ENCODE measurements around the gene TCFL5. TPM values are rescaled to one million over a fixed set of nuclear protein-coding genes. Genes with fewer than 3 reads are reported as not detected.

TCFL5 gene
- total RNA-seq, 1 donor from 2014 or later = 11.0 TPM

- no peak overlapping the region for H3K27ac ChIP-seq (ENCODE audit: low read depth, low read length)
- Mint-ChIP-seq H3K9me3 (ENCODE audit: unreplicated experiment) (no peaks in the 10 kb centered on the region), H3K27ac (ENCODE audit: unreplicated experiment) (peak overlapping the region; percentile 12), H3K4me1 (ENCODE audit: low read depth, unreplicated experiment) (peaks cover 15% of the 10 kb centered on the region), H3K36me3 (ENCODE audit: low read depth, unreplicated experiment) (peaks cover 2% of the 10 kb centered on the region), H3K4me3 (ENCODE audit: unreplicated experiment) (no peak overlapping the region), H3K27me3 (ENCODE audit: low read depth, unreplicated experiment) (no peaks in the 10 kb centered on the region)
- peaks cover 11% of the 10 kb centered on the region for H3K27me3 ChIP-seq (ENCODE audit: insufficient read depth, low read length)
- no peak overlapping the region for H3K4me3 ChIP-seq (ENCODE audit: insufficient read depth, low read depth, low read length)
- H3K9ac ChIP-seq (ENCODE audit: low read length) = no peak overlapping the region
- FAIRE-seq = no peak
- H3K36me3 ChIP-seq (ENCODE audit: insufficient read depth, low read length) = peaks cover 7% of the 10 kb centered on the region
- peaks cover 40% of the 10 kb centered on the region for H4K20me1 ChIP-seq (ENCODE audit: insufficient read depth, low read length)
- no peak overlapping the region for H2AFZ ChIP-seq (ENCODE audit: low read depth, low read length)
- no peaks in the 10 kb centered on the region for H3K9me3 ChIP-seq (ENCODE audit: insufficient read depth, low read depth, low read length)
- DNase-seq (ENCODE audit: low read depth) = no peak
- no peak overlapping the region for H3K4me2 ChIP-seq (ENCODE audit: low read length)
- H3K4me1 ChIP-seq (ENCODE audit: insufficient read depth, low read length) = peaks cover 17% of the 10 kb centered on the region
- no peak for TF ChIP-seq EZH2 (IDR thresholded peaks at IDR 0.05; ENCODE audit: insufficient read depth, low read length)
- TF ChIP-seq, protein P1, sequence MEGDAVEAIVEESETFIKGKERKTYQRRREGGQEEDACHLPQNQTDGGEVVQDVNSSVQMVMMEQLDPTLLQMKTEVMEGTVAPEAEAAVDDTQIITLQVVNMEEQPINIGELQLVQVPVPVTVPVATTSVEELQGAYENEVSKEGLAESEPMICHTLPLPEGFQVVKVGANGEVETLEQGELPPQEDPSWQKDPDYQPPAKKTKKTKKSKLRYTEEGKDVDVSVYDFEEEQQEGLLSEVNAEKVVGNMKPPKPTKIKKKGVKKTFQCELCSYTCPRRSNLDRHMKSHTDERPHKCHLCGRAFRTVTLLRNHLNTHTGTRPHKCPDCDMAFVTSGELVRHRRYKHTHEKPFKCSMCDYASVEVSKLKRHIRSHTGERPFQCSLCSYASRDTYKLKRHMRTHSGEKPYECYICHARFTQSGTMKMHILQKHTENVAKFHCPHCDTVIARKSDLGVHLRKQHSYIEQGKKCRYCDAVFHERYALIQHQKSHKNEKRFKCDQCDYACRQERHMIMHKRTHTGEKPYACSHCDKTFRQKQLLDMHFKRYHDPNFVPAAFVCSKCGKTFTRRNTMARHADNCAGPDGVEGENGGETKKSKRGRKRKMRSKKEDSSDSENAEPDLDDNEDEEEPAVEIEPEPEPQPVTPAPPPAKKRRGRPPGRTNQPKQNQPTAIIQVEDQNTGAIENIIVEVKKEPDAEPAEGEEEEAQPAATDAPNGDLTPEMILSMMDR (IDR thresholded peaks at IDR 0.05; ENCODE audit: insufficient read depth, low read depth, low read length) = no peak
- H3K79me2 ChIP-seq (ENCODE audit: insufficient read depth, low read length) = peaks cover 8% of the 10 kb centered on the region
Measured at GRCh38 chr20:62812181-62812906, 49.3 kb downstream of the TCFL5 start.

GRCh38 chr20:62811720-62812119 lies 49.9 kb downstream of the TCFL5 start:
- H3K36me3 ChIP-seq (ENCODE audit: insufficient read depth, low read length) = peaks cover 7% of the 10 kb centered on the region

More at GRCh38 chr20:62811720-62812119, 49.9 kb downstream of the TCFL5 start:
- no peaks in the 10 kb centered on the region for H3K27me3 Mint-ChIP-seq (ENCODE audit: low read depth, unreplicated experiment)
- Histone ChIP-seq H3K79me2 (ENCODE audit: insufficient read depth, low read length) (peaks cover 15% of the 10 kb centered on the region), H3K4me3 (ENCODE audit: insufficient read depth, low read depth, low read length) (no peak overlapping the region), H4K20me1 (ENCODE audit: insufficient read depth, low read length) (peaks cover 46% of the 10 kb centered on the region), H3K4me2 (ENCODE audit: low read length) (no peak overlapping the region), H3K27me3 (ENCODE audit: insufficient read depth, low read length) (peaks cover 11% of the 10 kb centered on the region), H3K27ac (ENCODE audit: low read depth, low read length) (no peak overlapping the region), H3K4me1 (ENCODE audit: insufficient read depth, low read length) (peaks cover 17% of the 10 kb centered on the region), H3K9ac (ENCODE audit: low read length) (no peak overlapping the region), H3K9me3 (ENCODE audit: insufficient read depth, low read depth, low read length) (no peaks in the 10 kb centered on the region), H2AFZ (ENCODE audit: low read depth, low read length) (no peak overlapping the region)
- DNase-seq (ENCODE audit: low read depth) = no peak
- H3K36me3 Mint-ChIP-seq (ENCODE audit: low read depth, unreplicated experiment) = peaks cover 3% of the 10 kb centered on the region
- no peak for FAIRE-seq
- TF ChIP-seq, protein P1 (IDR thresholded peaks at IDR 0.05; ENCODE audit: insufficient read depth, low read depth, low read length) = no peak
- TF ChIP-seq EZH2 (IDR thresholded peaks at IDR 0.05; ENCODE audit: insufficient read depth, low read length) = no peak
- H3K4me1 Mint-ChIP-seq (ENCODE audit: low read depth, unreplicated experiment) = peaks cover 16% of the 10 kb centered on the region
- no peak overlapping the region for H3K27ac Mint-ChIP-seq (ENCODE audit: unreplicated experiment)
- H3K9me3 Mint-ChIP-seq (ENCODE audit: unreplicated experiment) = no peaks in the 10 kb centered on the region
- no peak overlapping the region for H3K4me3 Mint-ChIP-seq (ENCODE audit: unreplicated experiment)
